H1 (cell line): Measurements from ENCODE around the gene TBC1D22A. TPM values are rescaled to one million over a fixed set of nuclear protein-coding genes. Genes with fewer than 3 reads are reported as not detected.

Experiments
- CTCF ChIA-PET: fragments of 300-600 bp; sonication (Branson Sonifier 250); formaldehyde crosslinking; loops from one replicate; lab custom pipeline; 2021; ENCODE audit not compliant: partially characterized antibody; lab: Charles Lee
- POLR2A ChIA-PET: fragments of 300-600 bp; sonication (Branson Sonifier 250); formaldehyde crosslinking; loops from one replicate; lab custom pipeline; 2021; ENCODE audit warnings: inconsistent platforms; ENCODE audit not compliant: partially characterized antibody; lab: Charles Lee
- DNase-seq, 2 experiments: peaks; one replicate each; pipeline versions ENCODE4 v3.0.0 to v3.0.0-alpha.2; 2010 to 2022; ENCODE audit warnings: low spot score in 2 of 2, low read depth in 1 of 2, mixed read lengths in 1 of 2
- FAIRE-seq: peaks from 2 replicates; lab custom pipeline; 2011; peaks lifted over from hg19 to GRCh38; lab: Jason Lieb, UNC
- H2AFZ ChIP-seq: 2 replicates; pipeline ENCODE4 v1.8.1; 2012; ENCODE audit warnings: low read length, inconsistent platforms
- H2AK5ac ChIP-seq: 2 replicates; pipeline ENCODE4 v1.6.1; 2013; ENCODE audit warnings: low read depth, low read length
- H2BK120ac ChIP-seq: replicated peaks from 2 replicates; pipeline ENCODE3; 2013; ENCODE audit warnings: low read depth, low read length, inconsistent platforms
- H2BK12ac ChIP-seq: 2 replicates; pipeline ENCODE4 v1.6.1; 2013; ENCODE audit warnings: low read depth, low read length
- H2BK15ac ChIP-seq: 2 replicates; pipeline ENCODE4 v1.6.1; 2013; ENCODE audit warnings: low read length
- H2BK20ac ChIP-seq: 2 replicates; pipeline ENCODE4 v1.6.1; 2013; ENCODE audit warnings: low read length
- H2BK5ac ChIP-seq: 2 replicates; pipeline ENCODE4 v1.6.1; 2013; ENCODE audit warnings: low read depth, low read length
- H3K14ac ChIP-seq: 2 replicates; pipeline ENCODE4 v1.6.1; 2013; ENCODE audit warnings: inconsistent platforms; ENCODE audit not compliant: insufficient read length
- H3K18ac ChIP-seq: 2 replicates; pipeline ENCODE4 v1.6.1; 2013; ENCODE audit warnings: low read length; ENCODE audit errors: extremely low read depth
- H3K23ac ChIP-seq: 2 replicates; pipeline ENCODE4 v1.6.1; 2013; ENCODE audit warnings: inconsistent platforms; ENCODE audit not compliant: insufficient read length
- H3K23me2 ChIP-seq: 2 replicates; pipeline ENCODE4 v1.6.1; 2013; ENCODE audit warnings: low read depth, low read length
- H3K27ac ChIP-seq: 2 replicates; pipeline ENCODE4 v1.6.1; 2011; ENCODE audit warnings: low read depth, low read length, inconsistent platforms
- H3K27me3 ChIP-seq, 4 experiments: replicated peaks in 1 of 4; 1 replicate in 1 of 4; 2 replicates in 3 of 4; pipeline versions ENCODE4 v1.6.1 to v1.8.1; 2011 to 2013; ENCODE audit warnings: low read length in 3 of 4, mild to moderate bottlenecking in 3 of 4, inconsistent platforms in 2 of 4, mixed read lengths in 2 of 4, moderate library complexity in 1 of 4; ENCODE audit not compliant: control insufficient read depth in 3 of 4, insufficient read depth in 3 of 4; ENCODE audit errors: extremely low read depth in 1 of 4
- H3K36me3 ChIP-seq, 4 experiments: 2 replicates each; pipeline versions ENCODE4 v1.6.1 to v1.8.1; 2011 to 2013; ENCODE audit warnings: mild to moderate bottlenecking in 4 of 4, low read length in 3 of 4, moderate library complexity in 2 of 4, control low read depth in 1 of 4, inconsistent platforms in 1 of 4; ENCODE audit not compliant: insufficient read depth in 4 of 4, control insufficient read depth in 2 of 4
- H3K4ac ChIP-seq: replicated peaks from 2 replicates; pipeline ENCODE3; 2013; ENCODE audit warnings: low read length, low read depth, mixed read lengths, inconsistent platforms; ENCODE audit not compliant: insufficient read length
- H3K4me1 ChIP-seq, 4 experiments: replicated peaks in 1 of 4; 1 replicate in 1 of 4; 2 replicates in 3 of 4; pipeline versions ENCODE4 v1.6.1 to v1.8.1; 2011 to 2013; ENCODE audit warnings: low read length in 3 of 4, inconsistent platforms in 2 of 4, mixed read lengths in 1 of 4; ENCODE audit not compliant: insufficient read depth in 4 of 4, control insufficient read depth in 3 of 4
- H3K4me2 ChIP-seq, 2 experiments: 2 replicates each; pipeline versions ENCODE4 v1.6.1 to v1.8.1; 2011 to 2013; ENCODE audit warnings: low read depth in 2 of 2, low read length in 2 of 2, control low read depth in 1 of 2, inconsistent platforms in 1 of 2, mild to moderate bottlenecking in 1 of 2; ENCODE audit not compliant: insufficient read depth in 1 of 2
- H3K4me3 ChIP-seq, 4 experiments: fragments of 200-600, 300-600 bp in 1 of 4; sonication (generic), shearing (Covaris generic), sonication (Bioruptor Twin) in 1 of 4; 2 replicates each; pipeline versions ENCODE4 v1.5.1 to v1.8.1; 2011 to 2016; ENCODE audit warnings: low read length in 4 of 4, low read depth in 3 of 4, control low read depth in 2 of 4, inconsistent platforms in 2 of 4, mild to moderate bottlenecking in 2 of 4, mixed read lengths in 1 of 4, moderate library complexity in 1 of 4; ENCODE audit not compliant: insufficient read depth in 2 of 4; ENCODE audit errors: extremely low read depth in 1 of 4
- H3K56ac ChIP-seq: replicated peaks from 2 replicates; pipeline ENCODE3; 2013; ENCODE audit warnings: low read depth, mild to moderate bottlenecking, mixed read lengths, low read length, inconsistent platforms; ENCODE audit not compliant: insufficient read length
- H3K79me1 ChIP-seq: 2 replicates; pipeline ENCODE4 v1.6.1; 2013; ENCODE audit warnings: low read depth, low read length, control low read depth
- H3K79me2 ChIP-seq, 2 experiments: 2 replicates each; pipeline versions ENCODE4 v1.6.1 to v1.8.1; 2012 to 2013; ENCODE audit warnings: low read length in 2 of 2, mild to moderate bottlenecking in 2 of 2, inconsistent platforms in 1 of 2; ENCODE audit not compliant: insufficient read depth in 2 of 2, control insufficient read depth in 1 of 2
- H3K9ac ChIP-seq, 4 experiments: replicated peaks in 1 of 4; 1 replicate in 1 of 4; 2 replicates in 3 of 4; pipeline versions ENCODE4 v1.6.1 to v1.8.1; 2011 to 2013; ENCODE audit warnings: low read depth in 3 of 4, low read length in 3 of 4, control low read depth in 2 of 4, mild to moderate bottlenecking in 2 of 4, moderate library complexity in 2 of 4, inconsistent platforms in 1 of 4; ENCODE audit errors: extremely low read depth in 1 of 4
- H3K9me3 ChIP-seq, 2 experiments: 2 replicates each; pipeline versions ENCODE4 v1.6.1 to v1.8.1; 2012 to 2013; ENCODE audit warnings: mild to moderate bottlenecking in 2 of 2, moderate library complexity in 2 of 2, control low read depth in 1 of 2, inconsistent platforms in 1 of 2, low read depth in 1 of 2, low read length in 1 of 2, mixed read lengths in 1 of 2; ENCODE audit not compliant: insufficient read depth in 2 of 2
- H4K20me1 ChIP-seq, 2 experiments: replicated peaks in 1 of 2; 2 replicates each; pipeline versions ENCODE3 to v1.8.1; 2011 to 2013; ENCODE audit warnings: inconsistent platforms in 2 of 2, low read length in 2 of 2, mild to moderate bottlenecking in 1 of 2; ENCODE audit not compliant: insufficient read depth in 2 of 2, control insufficient read depth in 1 of 2
- H4K5ac ChIP-seq: 2 replicates; pipeline ENCODE4 v1.6.1; 2013; ENCODE audit warnings: low read length, low read depth, mixed read lengths, inconsistent platforms; ENCODE audit not compliant: insufficient read length
- H4K8ac ChIP-seq: 2 replicates; pipeline ENCODE4 v1.8.0; 2013; ENCODE audit warnings: mild to moderate bottlenecking, moderate library complexity, low read length, inconsistent platforms; ENCODE audit not compliant: insufficient read depth; ENCODE audit errors: extremely low read depth
- H4K91ac ChIP-seq: replicated peaks from 2 replicates; pipeline ENCODE3; 2013; ENCODE audit warnings: low read length, mixed read lengths, inconsistent platforms; ENCODE audit not compliant: insufficient read length
- CEBPB ChIP-seq: IDR thresholded peaks from 2 replicates; pipeline ENCODE4 v1.6.1; 2012; ENCODE audit warnings: low read depth, low read length
- EGR1 ChIP-seq: IDR thresholded peaks from 2 replicates; pipeline ENCODE4 v1.6.1; 2011; ENCODE audit warnings: low read depth, low read length, borderline replicate concordance
- HDAC2 ChIP-seq, 2 experiments: fragments of 300-600 bp in 1 of 2; sonication (generic) in 1 of 2; IDR thresholded peaks; 2 replicates each; pipeline ENCODE4 v1.6.1; 2011 to 2012; ENCODE audit warnings: low read depth in 2 of 2, low read length in 2 of 2, mild to moderate bottlenecking in 2 of 2, moderate library complexity in 2 of 2, borderline replicate concordance in 1 of 2, inconsistent platforms in 1 of 2
- WGBS, 2 experiments: shearing (Covaris generic) in 1 of 2; methylation state at CpG; one replicate each; pipeline versions ENCODE4 v1.1.6 to v1.1.7; 2013 to 2015; ENCODE audit warnings: low lambda C conversion rate in 2 of 2, mixed read lengths in 2 of 2, inconsistent platforms in 1 of 2, low coverage in 1 of 2, missing lambda C conversion rate in 1 of 2; ENCODE audit not compliant: insufficient replicate concordance in 2 of 2, insufficient coverage in 1 of 2, insufficient read length in 1 of 2; ENCODE audit errors: extremely low coverage in 1 of 2, missing lambda C conversion rate in 1 of 2; 5-methylcytosine and 5-hydroxymethylcytosine counted together
- polyA plus RNA-seq, 7 experiments: library from polyadenylated mRNA; depleted of rRNA in 3 of 7; stranded (reverse) in 5 of 7; unstranded in 2 of 7; fragments of >200 nt in 5 of 7; fragments of 200-250 nt in 2 of 7; gene quantifications; 1 replicate in 5 of 7; 2 replicates in 1 of 7; 4 replicates in 1 of 7; pipeline versions ENCODE4 v1.2.1 to v1.2.3, GENCODE V29; 2011 to 2013; ENCODE audit warnings: missing spikeins in 2 of 7, mixed read lengths in 2 of 7
- total RNA-seq: library from RNA; stranded (reverse); fragmentation: NEBNext Ultra II Directional; extraction: Animal tissue kit (Norgen Biotek cat#: 25700); gene quantifications from 2 replicates; pipeline ENCODE4 v1.2.1, GENCODE V29; 2021

The TBC1D22A gene
- total and polyA plus RNA-seq, 2 of the 8 experiments (the other 6 are each of a cell fraction or from before 2014, with no cell fraction given), result 11.9 to 18.4 TPM

GRCh38 chr22:47166446-47167016, 404.1 kb downstream of the TBC1D22A start:
- CTCF ChIA-PET, result interaction anchor here (1.1 kb wide), 1 partner anchor 321 kb away, joined by 3 read pairs; no protein-coding TSS in a partner anchor

More at GRCh38 chr22:47166446-47167016, 404.1 kb downstream of the TBC1D22A start:
- Histone ChIP-seq H2AK5ac (no peak overlapping the region), H2AFZ (no peak overlapping the region), H3K14ac (no peak overlapping the region), H2BK5ac (no peak overlapping the region), H3K27me3 (no peaks in the 10 kb centered on the region), H3K56ac (no peak overlapping the region), H3K4me3 (no peak overlapping the region), H3K4me2 (no peak overlapping the region), H3K4me1 (no peaks in the 10 kb centered on the region; a peak in 1 of 7 replicates), H4K91ac (no peak overlapping the region), H2BK12ac (no peak overlapping the region), H2BK15ac (no peak overlapping the region), H4K8ac (peak overlapping the region; percentile 60; the same call in 1 of the 2 replicates), H3K4ac (no peak overlapping the region), H3K9ac (no peak overlapping the region), H2BK120ac (no peak overlapping the region), H3K79me2 (no peaks in the 10 kb centered on the region), H3K23ac (no peak overlapping the region), H3K27ac (no peak overlapping the region), H3K79me1 (no peaks in the 10 kb centered on the region), H2BK20ac (no peak overlapping the region), H3K23me2 (no peaks in the 10 kb centered on the region), H4K20me1 (no peaks in the 10 kb centered on the region), H3K9me3 (no peaks in the 10 kb centered on the region), H3K18ac (no peak overlapping the region), H4K5ac (no peak overlapping the region), H3K36me3 (no peaks in the 10 kb centered on the region)
- FAIRE-seq (no peak), DNase-seq (peak in 1 of 2 experiments; percentile 30)
- 97% methylated on average over 10 of the region's 10 CpGs; no CpG with 5 or more reads in 1 of the 2 experiments for WGBS, 2 experiments
- POLR2A ChIA-PET, result no interaction called here
- no peak for TF ChIP-seq CEBPB
- no peak for TF ChIP-seq HDAC2 (IDR thresholded peaks at IDR 0.05; ENCODE audit: borderline replicate concordance in 1 of 2, low read depth in 2 of 2, low read length in 2 of 2)
- no peak for TF ChIP-seq EGR1
